ENCODE results near the gene ZNF536. TPM values are rescaled to one million over a fixed set of nuclear protein-coding genes. Genes with fewer than 3 reads are reported as not detected.

Gene ZNF536
- total and polyA plus RNA-seq, 9 of the 15 experiments (the other 6 are each of a cell fraction or from before 2014, with no cell fraction given), result not detected

DNA sequence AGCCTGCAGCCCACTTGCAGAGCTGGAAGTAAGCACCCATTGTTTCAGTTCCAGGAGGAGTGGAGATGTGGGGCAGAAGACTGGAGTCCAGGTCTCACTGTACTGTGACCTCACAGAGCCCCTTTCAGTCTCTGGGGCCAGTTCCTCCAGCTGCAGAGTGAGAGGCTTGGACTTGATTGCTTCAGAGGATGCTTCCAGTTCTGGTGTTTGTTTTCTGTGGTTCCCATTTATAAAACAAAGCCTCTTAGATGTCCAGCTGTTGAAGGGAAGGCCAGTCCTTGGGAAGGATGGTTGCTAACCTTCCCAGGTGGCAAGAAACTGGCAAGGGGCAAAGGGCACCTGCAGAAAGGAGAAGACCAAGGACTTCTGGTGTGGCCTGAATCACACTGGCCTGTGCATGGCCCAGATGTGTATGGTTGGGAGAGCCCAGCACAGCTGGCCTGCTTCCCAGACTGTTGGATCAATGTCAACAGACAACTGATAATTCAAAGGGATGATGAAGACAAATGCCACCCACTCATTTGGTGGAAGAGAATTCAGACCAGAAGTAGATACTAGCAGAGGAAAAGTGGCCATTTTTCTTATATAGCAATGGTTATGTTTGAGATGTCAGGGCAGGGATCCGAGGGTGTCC lies 218.5 kb downstream of the ZNF536 start:
- intact Hi-C loops (cut with micrococcal nuclease), result no loop called here
- no TSS peak for BruUV-seq (replicated peaks)
- no peaks in the 10 kb centered on the region for H3K4me1 ChIP-seq (replicated peaks in 1 of 2; ENCODE audit: control insufficient read depth in 2 of 2, insufficient read depth in 2 of 2, low read length in 2 of 2)
- in situ Hi-C loops (cut with MboI), result no loop called here
- no peaks in the 10 kb centered on the region for H3K79me2 ChIP-seq (ENCODE audit: control insufficient read depth, insufficient read depth, low read length)
- H3K27me3 ChIP-seq (ENCODE audit: control insufficient read depth in 2 of 2, insufficient read depth in 2 of 2, low read length in 2 of 2), result peaks cover 0 to 6% of the 10 kb centered on the region in 2 experiments; a peak in 1 of 5 replicates
- POLR2A ChIA-PET, result interaction anchor here (0.7 to 1.0 kb wide), 2 partner anchors 10 to 922 kb away, joined by 3 to 4 read pairs; no protein-coding TSS in a partner anchor
- TF ChIP-seq HSF4 (CRISPR knock-in tag; IDR thresholded peaks at IDR 0.05; ENCODE audit: borderline replicate concordance) (no peak), RB1 (IDR thresholded peaks at IDR 0.05; ENCODE audit: low read depth) (no peak), ZNF24 (IDR thresholded peaks at IDR 0.05) (no peak), NONO (IDR thresholded peaks at IDR 0.05; ENCODE audit: low read depth in 2 of 2, low read length in 1 of 2) (no peak), GATAD2B (IDR thresholded peaks at IDR 0.05; ENCODE audit: borderline replicate concordance) (no peak), NCOA6 (IDR thresholded peaks at IDR 0.05) (no peak)
- TF ChIP-seq, protein P1, sequence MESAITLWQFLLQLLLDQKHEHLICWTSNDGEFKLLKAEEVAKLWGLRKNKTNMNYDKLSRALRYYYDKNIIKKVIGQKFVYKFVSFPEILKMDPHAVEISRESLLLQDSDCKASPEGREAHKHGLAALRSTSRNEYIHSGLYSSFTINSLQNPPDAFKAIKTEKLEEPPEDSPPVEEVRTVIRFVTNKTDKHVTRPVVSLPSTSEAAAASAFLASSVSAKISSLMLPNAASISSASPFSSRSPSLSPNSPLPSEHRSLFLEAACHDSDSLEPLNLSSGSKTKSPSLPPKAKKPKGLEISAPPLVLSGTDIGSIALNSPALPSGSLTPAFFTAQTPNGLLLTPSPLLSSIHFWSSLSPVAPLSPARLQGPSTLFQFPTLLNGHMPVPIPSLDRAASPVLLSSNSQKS (CRISPR knock-in tag; IDR thresholded peaks at IDR 0.05), result no peak
- TF ChIP-seq, protein P2, sequence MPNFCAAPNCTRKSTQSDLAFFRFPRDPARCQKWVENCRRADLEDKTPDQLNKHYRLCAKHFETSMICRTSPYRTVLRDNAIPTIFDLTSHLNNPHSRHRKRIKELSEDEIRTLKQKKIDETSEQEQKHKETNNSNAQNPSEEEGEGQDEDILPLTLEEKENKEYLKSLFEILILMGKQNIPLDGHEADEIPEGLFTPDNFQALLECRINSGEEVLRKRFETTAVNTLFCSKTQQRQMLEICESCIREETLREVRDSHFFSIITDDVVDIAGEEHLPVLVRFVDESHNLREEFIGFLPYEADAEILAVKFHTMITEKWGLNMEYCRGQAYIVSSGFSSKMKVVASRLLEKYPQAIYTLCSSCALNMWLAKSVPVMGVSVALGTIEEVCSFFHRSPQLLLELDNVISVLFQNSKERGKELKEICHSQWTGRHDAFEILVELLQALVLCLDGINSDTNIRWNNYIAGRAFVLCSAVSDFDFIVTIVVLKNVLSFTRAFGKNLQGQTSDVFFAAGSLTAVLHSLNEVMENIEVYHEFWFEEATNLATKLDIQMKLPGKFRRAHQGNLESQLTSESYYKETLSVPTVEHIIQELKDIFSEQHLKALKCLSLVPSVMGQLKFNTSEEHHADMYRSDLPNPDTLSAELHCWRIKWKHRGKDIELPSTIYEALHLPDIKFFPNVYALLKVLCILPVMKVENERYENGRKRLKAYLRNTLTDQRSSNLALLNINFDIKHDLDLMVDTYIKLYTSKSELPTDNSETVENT (CRISPR knock-in tag; IDR thresholded peaks at IDR 0.05), result no peak
- H2AFZ ChIP-seq (ENCODE audit: low read depth, low read length), result no peak overlapping the region
- no peak overlapping the region for H3K27ac ChIP-seq (ENCODE audit: extremely low read depth, low read depth, low read length)
- FAIRE-seq, result no peak
- 0% methylated on average over 1 of the region's 1 CpG for WGBS (ENCODE audit: insufficient coverage, low coverage, missing lambda C conversion rate)
- no peaks in the 10 kb centered on the region for H3K9me3 ChIP-seq (replicated peaks; ENCODE audit: control insufficient read depth, insufficient read depth, low read depth, low read length)
- no peak overlapping the region for H3K4me3 ChIP-seq
- CTCF ChIA-PET (ENCODE audit: low intra/inter-chr PET ratio), result no interaction called here
- no peak overlapping the region for H3K9ac ChIP-seq (ENCODE audit: insufficient read depth in 1 of 2, low read depth in 2 of 2, low read length in 2 of 2)
- H4K20me1 ChIP-seq (replicated peaks; ENCODE audit: control insufficient read depth, insufficient read depth, low read length), result no peaks in the 10 kb centered on the region
- H3K9me1 ChIP-seq (ENCODE audit: control insufficient read depth, insufficient read depth, low read length), result no peaks in the 10 kb centered on the region
- no peaks in the 10 kb centered on the region for H3K36me3 ChIP-seq (ENCODE audit: control insufficient read depth, insufficient read depth, low read length)
- H3K4me2 ChIP-seq (ENCODE audit: insufficient read depth, low read length), result no peak overlapping the region
- no peak for ATAC-seq
- DNase-seq (ENCODE audit: extremely low read depth in 1 of 4, low spot score in 3 of 4), result no peak
